Globus pallidus (tissue), 1 donor: ENCODE data around the gene IP6K3.

Experiments used
- DNase-seq: peaks from one replicate; pipeline ENCODE4 v3.0.0-alpha.2; 2015; ENCODE audit warnings: low spot score

The IP6K3 gene

DNA sequence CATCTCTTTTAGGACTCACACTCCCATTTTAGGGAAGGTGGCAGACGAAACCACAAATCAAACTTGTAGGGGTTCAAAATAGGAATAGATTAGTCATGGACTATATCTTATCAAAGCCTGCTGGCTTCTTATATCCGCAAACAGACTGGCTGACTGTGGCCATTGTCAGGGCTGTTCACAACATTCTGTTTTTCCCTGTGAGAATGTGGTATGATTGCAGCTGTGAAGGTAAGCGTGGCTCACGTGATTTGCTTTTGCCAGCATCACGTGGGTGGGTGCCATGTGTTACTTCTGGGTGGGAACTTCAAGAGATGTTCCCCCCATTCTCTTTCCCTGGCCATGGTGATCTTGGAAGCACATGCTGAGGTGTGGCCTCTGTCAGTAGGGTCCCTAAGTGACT, 5.9 kb downstream of the IP6K3 start:
- DNase-seq, result no peak

DNA sequence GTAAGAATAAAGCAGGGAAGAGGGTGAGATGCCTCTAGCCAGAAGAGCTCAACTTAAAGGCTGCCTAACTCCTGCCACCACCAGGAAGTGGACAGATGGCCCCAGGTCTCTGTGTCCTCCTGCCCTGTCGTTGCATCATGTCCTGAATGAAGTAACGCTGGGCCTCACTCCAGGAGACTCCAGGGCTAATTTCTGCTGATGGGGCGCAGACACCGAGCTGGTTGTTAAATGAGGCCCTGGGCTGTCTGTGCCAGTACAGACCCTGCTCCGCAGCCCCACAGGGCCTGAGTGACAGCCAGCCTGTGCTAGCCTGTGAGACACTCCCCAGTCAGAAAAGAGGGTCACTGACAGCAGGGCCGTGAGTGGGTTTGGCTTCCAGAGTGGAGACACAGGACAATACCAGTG, 6.5 kb downstream of the IP6K3 start:
- no peak for DNase-seq

DNA sequence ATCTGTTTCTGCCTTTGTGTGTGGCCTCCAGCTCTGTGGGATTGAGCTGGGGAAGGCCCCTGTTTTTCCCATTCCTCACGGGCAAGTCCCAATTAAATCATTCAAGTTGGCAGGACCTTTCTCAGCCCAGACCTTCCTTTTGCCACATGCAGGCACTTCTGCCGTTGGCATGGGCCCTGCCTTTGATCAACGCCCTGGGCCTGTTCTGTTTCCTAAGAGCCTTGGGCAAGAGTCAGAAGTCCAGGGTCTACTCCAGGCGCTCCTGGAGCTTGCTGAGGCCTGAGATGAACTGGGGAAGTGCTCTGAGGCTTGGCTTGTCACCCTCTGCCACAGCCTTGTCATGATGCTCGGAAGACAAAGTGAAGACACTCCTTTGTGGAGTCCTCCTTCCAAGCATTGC, 7.1 kb downstream of the IP6K3 start:
- no peak for DNase-seq

DNA sequence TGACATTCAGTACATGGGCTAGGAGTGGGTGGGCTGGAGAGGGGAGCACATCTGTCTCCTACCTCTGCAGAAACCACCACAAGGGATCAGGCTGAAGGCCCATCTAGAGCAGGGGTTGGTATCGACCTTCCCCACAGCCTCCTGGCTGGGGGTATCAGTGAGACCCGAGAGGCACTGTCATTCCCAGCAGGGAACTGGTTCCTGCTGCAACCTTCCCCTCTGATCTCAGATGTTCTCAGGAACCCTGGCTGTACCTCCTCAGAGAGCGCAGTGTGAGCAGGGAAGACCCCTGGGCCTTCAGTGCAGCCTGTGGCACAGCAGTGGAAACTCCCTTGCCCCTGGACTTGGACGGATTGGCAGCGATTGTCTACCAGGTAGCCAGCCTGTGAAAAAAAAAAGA, 7.8 kb downstream of the IP6K3 start:
- DNase-seq, result no peak

DNA sequence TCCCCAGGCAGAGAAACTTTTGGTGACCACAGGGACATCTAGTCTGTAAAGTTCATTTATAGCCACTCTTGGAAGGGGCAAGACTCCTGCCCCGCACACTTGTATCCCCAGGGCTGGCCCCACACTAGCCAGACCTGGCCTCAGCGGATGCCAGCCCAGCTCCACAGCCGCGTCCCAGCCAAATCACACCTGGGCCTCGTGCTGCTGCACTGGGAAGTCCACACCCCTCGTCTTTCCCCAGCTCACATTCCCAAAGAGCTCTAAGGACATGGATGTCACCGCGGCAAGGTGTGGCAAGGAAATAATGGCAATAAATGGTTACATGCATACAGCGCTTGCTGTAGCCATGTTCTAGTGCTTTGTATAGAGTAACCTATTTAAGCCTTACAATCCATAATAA, 8.6 kb downstream of the IP6K3 start:
- no peak for DNase-seq

DNA sequence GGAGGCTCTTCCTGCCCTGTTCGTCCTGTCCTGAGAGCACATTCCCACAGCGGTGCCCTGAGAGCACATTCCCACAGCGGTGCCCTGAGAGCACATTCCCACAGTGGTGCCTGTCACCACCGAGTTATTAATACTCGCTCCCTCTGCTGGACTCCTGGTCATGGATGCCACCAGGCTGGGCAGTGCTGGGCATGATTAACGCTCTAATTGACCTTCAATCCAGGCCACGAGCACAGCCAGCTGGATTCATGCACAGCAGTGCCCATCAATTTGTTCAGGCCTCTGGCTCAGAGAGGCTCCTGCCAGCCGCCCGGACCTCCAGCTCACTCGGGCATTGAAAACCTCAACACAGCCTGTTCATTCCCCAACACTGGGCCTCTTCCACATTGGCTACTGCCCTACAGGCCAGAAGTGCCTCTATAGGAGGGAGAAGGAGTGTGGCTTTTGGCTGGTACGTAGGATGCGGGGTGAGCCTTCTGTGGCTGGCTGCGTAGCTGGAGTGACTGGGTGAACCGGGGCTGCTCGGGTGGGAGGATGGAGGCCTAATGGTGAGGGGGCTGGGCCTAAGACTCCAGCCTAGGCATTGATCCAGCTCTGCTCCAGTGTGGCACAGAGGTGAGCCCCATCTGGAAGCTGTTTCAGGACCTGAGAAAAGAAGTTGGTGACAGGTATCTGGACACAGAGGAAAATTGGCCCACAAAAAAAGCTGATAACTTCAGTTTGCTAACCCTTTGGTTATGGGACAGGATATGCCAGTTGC, 9.3 kb downstream of the IP6K3 start:
- no peak for DNase-seq

DNA sequence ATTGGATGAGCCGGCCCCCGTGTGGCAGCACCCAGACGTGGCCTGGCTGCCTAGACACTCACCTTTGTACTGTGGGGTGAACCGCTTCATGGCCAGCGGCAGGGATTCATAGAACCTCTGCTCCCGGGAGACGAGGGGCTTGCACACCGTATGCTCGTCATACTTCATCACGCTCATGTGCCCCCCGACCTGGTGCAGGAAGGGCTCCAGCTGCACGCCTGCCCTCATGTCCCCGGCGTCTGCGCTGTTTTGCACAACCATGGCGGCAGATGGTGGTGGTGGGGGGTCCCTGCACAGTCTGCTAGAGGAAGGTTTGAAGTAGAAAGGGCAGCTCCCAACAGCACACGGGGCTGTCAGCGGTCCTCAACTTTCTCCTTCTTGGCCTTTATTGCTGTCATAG, 11.5 kb downstream of the IP6K3 start:
- no peak for DNase-seq

DNA sequence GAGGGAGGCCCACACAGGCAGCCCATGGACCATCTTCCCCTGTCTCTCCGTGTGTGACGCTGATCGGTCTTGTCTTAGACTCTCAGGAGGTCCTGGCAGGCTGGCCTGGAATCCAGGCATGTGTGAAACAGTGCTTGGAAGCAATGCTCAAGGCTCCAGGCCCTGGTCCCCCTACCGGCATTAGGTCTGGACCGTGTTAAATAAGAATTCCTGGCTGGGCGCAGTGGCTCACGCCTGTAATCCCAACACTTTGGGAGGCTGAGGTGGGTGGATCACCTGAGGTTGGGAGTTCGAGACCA, 13.0 kb downstream of the IP6K3 start:
- DNase-seq, result no peak

DNA sequence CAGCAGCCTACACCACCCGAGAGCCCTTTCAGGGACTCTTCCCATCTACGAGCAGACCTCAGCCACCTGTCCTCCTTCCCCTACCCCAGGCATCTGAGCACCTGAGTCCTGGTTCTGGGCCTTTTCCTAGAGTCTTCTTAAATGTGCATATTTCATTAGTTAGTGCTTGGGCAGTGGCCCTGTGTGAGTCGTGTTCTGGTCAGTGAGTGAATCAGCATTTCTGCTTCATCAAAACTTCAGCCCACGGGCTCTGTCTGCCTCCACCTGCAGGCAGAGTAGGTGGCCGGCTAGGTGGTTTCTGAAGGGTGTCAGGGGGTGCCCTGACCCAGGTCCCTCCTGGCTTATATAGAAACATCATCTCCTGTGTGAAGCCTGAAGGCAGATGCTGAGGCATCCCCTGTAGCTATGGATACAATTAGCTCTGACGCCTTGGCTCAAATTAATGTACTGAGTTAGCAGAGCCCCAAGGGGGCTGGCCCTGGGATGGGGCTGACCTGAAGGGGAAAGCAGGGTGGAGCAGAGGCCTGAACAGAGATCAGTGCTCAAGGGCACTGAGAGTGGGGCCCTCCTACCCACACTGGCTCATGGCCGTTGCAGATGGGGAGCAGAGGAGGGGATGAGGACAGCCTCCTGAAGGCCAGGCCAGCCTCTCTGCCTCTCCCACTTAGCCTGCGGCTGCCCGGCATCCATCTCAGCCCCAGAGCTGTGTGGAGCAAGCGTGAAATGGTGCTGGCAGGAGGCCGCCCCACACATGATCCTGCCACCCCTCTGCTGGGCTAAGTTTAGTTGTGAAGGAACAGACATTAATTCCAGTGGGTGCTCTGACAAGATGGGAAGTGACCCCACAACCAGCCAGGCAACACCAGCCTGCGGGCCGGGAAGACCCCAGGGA, 13.6 kb downstream of the IP6K3 start:
- DNase-seq, result no peak

DNA sequence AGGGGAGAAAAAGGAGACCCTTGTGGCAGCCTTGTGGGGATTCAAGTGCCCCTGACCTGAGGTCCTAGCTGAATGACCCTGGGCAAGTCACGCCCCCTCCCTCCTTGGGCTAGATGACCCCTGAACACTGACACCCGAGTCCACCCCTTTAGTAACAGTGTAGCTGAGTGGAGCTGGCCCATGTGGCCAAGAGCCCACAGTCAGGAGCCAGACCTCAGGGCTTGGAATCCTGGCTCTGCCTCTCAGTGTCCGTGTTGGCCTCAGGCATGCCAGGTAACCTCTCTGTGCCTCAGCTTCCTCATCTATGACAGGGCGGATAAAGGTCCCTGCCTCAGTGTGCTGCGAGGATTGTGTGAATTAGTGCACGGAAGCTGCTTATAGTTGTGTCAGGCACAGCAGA, 14.3 kb downstream of the IP6K3 start:
- no peak for DNase-seq

DNA sequence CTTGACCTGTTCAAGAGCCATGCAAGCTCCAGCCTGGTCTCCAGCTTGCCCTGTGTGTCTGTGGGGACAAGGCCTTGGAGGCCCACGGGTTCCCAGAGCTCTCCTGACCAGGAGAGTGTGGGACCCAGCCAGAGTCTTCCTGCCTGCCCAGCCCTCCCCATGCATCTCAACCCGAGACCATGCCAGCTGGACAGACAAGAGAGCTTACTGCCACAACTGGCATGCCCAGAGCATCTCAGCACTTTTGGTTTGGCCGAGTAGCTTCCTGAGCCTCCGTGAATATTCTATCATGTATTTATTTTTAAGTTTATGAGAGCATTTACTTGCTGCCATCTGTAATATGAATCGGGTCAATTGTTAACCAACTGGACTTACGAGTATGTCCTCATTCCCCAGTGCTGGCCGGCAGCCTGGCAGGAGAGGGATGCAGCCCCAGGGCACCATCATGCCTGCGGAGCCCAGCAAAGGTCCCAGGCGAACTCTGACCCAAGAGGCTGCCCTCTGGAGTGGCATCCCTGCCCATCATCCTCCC, 14.9 kb downstream of the IP6K3 start:
- DNase-seq, result no peak

DNA sequence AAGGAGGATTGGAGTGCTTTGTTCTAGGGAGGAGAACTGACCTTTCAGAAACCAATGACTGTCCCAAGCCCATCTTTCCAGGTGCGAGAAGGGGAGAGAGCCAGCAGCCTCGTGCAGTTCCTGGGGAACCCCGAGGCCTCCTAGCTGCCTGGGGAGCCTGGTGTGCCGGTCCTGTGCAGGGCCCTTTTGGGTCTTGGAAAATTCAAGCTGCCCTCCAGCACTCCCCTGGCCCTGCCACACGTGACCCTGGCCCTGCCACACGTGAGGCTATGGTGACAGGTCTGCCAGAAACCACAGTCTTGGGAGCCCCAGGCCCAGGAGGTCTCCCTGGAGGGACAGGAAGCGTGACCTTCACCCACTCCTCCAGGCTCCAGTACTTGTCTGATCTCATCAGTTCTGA, 15.7 kb downstream of the IP6K3 start:
- DNase-seq, result no peak

DNA sequence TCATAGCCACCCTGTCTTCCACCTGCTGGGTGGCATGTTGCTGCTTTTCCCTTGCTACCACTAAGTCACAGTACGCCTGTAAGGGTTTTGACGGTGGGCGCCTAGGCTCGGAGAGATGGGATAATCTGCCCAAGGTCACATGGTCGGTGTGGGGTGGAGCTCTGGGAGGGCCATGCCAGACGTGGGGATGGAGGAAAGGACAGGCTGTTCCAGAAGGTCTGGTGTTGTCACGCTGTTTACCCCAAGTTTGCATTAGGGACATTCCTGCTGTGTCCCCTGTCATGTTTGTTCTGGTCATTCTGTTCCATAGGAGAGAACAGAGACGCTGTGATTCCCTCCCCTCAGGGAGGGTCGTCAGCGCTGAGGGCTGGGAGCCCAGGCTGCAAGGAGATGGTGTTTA, 16.1 kb downstream of the IP6K3 start:
- no peak for DNase-seq

DNA sequence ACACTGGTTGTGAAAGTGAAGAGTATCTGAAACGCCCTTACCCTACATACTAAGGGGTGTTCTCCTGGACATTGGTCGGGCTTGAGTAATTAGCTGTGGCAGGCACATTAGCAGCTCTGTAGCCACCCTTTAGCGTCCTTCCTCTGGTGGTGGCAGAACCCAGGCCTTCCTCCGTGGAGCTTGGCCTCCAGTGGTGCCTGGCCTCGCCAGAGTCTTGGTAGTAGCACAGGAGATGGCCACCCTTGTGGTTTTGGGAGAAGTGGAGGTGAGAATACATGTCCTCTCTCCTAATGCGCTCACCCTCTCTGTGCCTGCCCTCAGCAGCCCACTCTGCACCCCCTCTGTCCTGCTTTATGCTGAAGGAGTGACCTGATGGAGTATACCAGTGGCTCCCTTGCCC, 17.6 kb downstream of the IP6K3 start:
- DNase-seq, result no peak

DNA sequence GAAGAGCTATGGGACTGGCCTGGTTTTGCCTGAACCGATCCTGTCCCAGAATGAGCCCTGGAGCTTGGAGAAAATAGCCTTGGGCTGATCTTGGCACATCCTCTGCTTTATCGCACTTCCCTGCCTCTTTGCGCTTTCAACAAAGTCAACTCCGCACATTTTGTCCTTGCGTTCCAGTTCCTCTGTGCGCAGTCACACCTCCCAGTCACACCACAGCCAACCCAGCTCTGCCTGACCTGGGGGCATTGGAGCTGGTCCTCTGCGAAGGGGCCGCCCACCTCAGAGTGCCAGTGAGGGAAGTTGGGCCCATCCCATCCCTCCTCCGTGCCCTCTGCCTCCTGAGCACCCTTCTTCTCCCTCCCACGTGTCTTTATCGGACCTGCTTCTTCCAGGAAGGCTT, 18.3 kb downstream of the IP6K3 start:
- no peak for DNase-seq

DNA sequence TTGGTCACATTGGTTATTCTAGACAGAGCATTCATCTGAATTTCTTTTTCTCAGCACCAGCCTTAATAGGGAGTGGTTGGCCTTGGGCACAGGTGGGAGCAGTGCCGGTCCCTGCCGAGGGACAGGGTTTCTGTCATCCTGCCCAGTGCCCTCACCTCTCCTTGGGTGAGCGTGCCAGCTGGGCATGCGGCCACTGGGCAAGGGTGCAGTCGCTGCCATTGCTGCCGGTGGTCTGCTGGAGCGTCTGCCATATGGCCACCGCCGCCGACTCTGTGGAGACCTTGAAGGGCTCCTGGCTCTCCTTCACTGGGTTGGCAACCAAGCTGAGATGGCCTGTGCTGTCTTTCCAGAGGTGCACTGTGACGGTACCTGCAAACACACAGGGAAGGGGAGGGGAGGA, 18.8 kb downstream of the IP6K3 start:
- DNase-seq, result no peak

DNA sequence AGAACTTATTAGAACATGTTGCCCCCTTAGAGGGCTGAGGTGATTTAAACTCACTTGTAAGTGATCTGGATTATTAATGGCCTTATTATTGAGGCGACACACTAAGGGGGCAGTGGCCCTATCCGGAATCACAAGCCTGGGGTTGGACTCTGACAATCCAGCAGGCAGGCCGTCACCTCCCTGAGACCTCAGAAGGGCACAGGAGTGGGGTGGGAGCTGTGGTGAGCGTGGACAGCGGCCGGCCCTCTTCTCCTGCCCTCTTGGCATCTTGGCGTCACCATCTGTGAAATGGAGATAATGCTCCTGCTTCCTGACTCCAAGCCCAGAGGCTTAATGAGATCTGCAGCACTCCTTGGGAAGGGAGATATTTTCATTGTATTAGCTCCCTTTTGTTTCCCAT, 19.6 kb downstream of the IP6K3 start:
- no peak for DNase-seq

DNA sequence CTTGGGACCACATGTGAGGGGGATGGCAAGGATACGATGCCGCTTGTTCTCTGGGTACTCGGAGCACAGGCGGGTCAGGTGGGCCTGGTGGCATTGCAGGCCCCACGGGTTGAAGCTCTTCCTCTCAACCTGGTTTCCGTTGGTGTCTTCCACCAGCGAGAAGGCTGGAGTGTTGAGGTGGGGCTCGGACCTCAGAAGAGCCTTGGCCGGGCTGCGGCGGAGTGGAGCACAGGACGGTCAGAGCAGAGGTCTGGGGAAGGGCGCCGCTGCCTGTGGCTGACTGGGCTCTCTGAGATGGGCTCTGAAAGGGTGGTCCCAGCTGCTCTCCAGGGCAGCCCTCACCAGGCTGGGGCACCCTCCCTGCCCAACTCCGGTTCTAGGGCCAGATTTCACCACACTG, 20.0 kb downstream of the IP6K3 start:
- no peak for DNase-seq

DNA sequence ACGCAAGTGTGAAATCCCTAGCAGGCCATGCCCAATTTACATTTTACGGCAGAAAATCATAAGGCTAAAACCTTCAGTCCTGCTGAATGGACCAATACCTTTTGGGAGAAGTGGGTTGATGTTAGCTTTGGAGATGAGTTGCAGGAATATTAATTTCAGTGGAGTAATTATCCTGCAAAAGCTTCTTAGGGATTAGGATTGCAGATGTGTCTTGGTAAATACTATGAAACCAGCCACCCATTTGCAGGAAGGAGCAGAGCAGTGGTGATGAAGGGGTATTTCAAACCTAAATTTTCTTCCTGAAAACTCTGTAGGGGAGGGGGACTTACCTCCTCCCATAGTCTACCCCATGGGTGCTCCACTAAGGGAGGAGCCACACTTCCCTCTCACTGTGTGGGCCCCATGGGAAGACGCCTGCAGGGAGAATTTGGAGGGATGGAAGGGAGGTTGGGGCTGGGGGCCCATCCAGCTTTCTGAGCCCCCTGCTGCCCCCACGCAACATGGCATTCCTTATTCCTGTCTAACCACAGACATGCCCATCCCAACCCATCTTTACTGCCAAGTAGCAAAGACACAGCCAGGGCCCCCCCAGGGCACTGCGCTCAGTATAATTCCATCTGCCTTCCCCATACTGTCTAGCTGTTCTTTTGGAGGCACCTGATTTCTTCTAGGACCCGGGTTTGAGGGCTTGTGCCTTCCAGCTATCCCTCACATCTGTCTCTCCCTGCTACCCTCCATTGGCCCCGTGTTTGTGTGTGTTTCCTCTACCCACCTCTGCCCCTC, 20.6 kb downstream of the IP6K3 start:
- DNase-seq, result no peak

DNA sequence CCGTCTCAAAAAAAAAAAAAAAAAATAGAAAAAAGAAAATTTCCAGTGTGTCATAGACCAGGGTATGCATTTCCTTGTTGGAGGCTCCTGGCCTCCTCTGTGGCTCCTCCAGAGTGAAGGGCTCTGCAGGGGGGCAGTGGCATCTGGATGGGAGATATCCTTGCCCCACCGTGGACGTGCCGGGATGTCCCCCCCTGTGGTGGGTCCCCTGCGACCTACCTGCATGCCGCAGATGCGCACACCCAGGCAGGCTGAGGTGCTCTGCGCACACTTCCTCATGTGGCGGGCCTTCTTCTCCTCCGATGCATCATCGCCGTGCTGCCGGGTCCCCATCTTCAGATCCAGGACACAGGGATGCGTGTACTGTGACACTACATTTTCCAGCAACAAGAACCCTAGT, 21.5 kb downstream of the IP6K3 start:
- DNase-seq, result no peak

DNA sequence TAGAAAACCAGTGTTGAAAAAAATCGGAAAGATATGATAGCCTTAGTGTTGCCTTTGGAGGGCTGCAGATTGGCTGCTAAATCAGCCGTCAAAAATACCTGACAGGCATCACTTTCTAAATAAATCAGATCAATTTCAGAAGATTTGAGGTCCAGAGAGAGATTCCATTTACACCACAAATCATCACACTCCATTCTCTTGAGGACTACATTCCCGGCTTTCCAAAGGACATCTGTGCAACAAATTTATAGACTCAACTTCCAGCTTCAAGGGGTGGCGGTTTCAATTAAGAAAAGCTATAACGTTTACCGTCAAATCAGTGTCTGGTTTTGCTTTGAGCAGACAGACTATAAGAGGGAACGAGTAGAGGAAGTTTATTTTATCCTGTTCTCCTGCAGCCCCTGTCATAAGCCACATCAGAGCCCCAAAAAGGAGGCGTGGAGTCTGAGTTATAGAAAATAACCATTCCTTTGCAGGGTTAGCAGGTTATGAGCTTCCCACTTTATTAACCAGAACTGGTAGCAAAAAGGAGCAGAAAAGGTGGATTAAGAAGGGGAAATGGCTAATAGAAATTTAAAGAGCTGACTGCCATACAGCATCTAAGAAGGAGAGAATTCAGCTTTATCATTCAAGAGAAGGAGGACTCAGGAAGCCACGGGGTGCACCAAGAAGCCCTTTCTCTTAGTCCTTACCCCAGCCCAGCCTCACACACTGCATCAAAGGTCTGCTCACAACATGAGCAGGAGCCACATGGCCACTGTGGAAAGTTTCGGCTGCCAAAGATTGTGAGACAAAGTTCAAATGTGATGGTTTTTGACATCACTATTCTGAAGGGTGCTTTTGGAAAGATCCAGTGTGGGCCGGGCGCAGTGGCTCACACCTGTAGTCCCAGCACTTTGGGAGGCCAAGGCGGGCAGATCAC, 22.3 kb downstream of the IP6K3 start:
- no peak for DNase-seq
